Stomach (tissue), 4 donors: ENCODE measurements around the gene PLAGL1.

Source experiments
- CTCF ChIP-seq, 7 experiments: fragments of 450-650 bp in 4 of 7; fragments of 200-600 bp in 3 of 7; sonication (generic) in 3 of 7; IDR thresholded peaks; one replicate each; pipeline ENCODE4 v1.5.1; 2016 to 2019; ENCODE audit warnings: antibody characterized with exemption in 7 of 7, control low read depth in 2 of 7, mild to moderate bottlenecking in 1 of 7
- POLR2A ChIP-seq, 4 donors: fragments of 450-650 bp; IDR thresholded peaks; one replicate each; pipeline ENCODE4 v1.6.1; 2016; ENCODE audit warnings: antibody characterized with exemption in 4 of 4, control low read depth in 2 of 4, mild to moderate bottlenecking in 1 of 4, moderate library complexity in 1 of 4
- POLR2AphosphoS5 ChIP-seq, 3 donors: sonication (generic); formaldehyde crosslinking; IDR thresholded peaks; one replicate each; pipeline ENCODE4 v1.6.1; 2016; ENCODE audit warnings: antibody characterized with exemption in 3 of 3

- TF ChIP-seq POLR2AphosphoS5 (IDR thresholded peaks at IDR 0.05) (no peak), CTCF (IDR thresholded peaks at IDR 0.05) (no peak), POLR2A (IDR thresholded peaks at IDR 0.05) (no peak)
These were observed 15.8 kb downstream of the PLAGL1 start for GRCh38 chr6:143992285-143992684.
